Ovary (tissue), 9 donors: ENCODE data around the gene CPXM2. TPM values are rescaled to one million over a fixed set of nuclear protein-coding genes. Genes with fewer than 3 reads are reported as not detected.

Source experiments
- DNase-seq, 5 donors: peaks; one replicate each; pipeline ENCODE4 v3.0.0-alpha.2; 2019 to 2020
- H3K27ac ChIP-seq, 2 donors: fragments of 200-600 bp; one replicate each; pipeline versions ENCODE4 v1.5.1 to v1.8.0; 2019 to 2022
- H3K27me3 ChIP-seq: fragments of 200-600 bp; one replicate; pipeline ENCODE4 v1.8.0; 2022
- H3K36me3 ChIP-seq: fragments of 200-600 bp; sonication (generic); one replicate; pipeline ENCODE4 v1.5.1; 2019
- H3K4me1 ChIP-seq: one replicate; pipeline ENCODE4 v1.8.1; 2013; ENCODE audit warnings: mild to moderate bottlenecking, moderate library complexity; ENCODE audit not compliant: insufficient read depth
- H3K4me3 ChIP-seq: fragments of 200-600 bp; sonication (generic); one replicate; pipeline ENCODE4 v1.5.1; 2017
- H3K9me3 ChIP-seq, 2 donors: fragments of 200-600 bp in 1 of 2; sonication (generic) in 1 of 2; one replicate each; pipeline versions ENCODE4 v1.5.1 to v1.8.1; 2013 to 2019; ENCODE audit warnings: mild to moderate bottlenecking in 1 of 2, moderate library complexity in 1 of 2
- CTCF ChIP-seq, 3 donors: fragments of 450-650 bp in 2 of 3; fragments of 200-600 bp in 1 of 3; IDR thresholded peaks; one replicate each; pipeline versions ENCODE4 v1.5.1 to v1.8.0; 2016 to 2022; ENCODE audit warnings: antibody characterized with exemption in 3 of 3, mild to moderate bottlenecking in 1 of 3
- EP300 ChIP-seq: sonication (generic); formaldehyde crosslinking; IDR thresholded peaks from one replicate; pipeline ENCODE4 v1.6.1; 2017; ENCODE audit warnings: antibody characterized with exemption
- POLR2A ChIP-seq: fragments of 450-650 bp; IDR thresholded peaks from one replicate; pipeline ENCODE4 v1.6.1; 2017; ENCODE audit warnings: antibody characterized with exemption, mild to moderate bottlenecking, moderate library complexity
- WGBS, 3 donors: extraction: QIAGEN DNeasy Blood & Tissue Kit in 1 of 3; methylation state at CpG; one replicate each; pipeline versions ENCODE4 v1.1.5 to v1.1.7; 2013 to 2017; 5-methylcytosine and 5-hydroxymethylcytosine counted together
- intact Hi-C, 4 donors: fragments of 100-400 bp; cut with DNase I; formaldehyde crosslinking; loops; one replicate each; pipeline versions ENCODE4 v1.11.0 to v1.15.1; 2022 to 2023
- polyA plus RNA-seq, 2 donors: library from polyadenylated mRNA; stranded (reverse); fragments of 200-250 nt in 1 of 2; fragments of 350-450 nt in 1 of 2; fragmentation: Illumina TruSeq in 1 of 2; extraction: RNeasy Lipid Tissue Mini Kit (QIAGEN cat#74804) in 1 of 2; gene quantifications; one replicate each; pipeline ENCODE4 v1.2.3, GENCODE V29; 2013 to 2014
- total RNA-seq, 7 donors: library from RNA; depleted of rRNA in 2 of 7; stranded (reverse); fragments of >200 nt in 2 of 7; fragmentation: NEBNext Ultra II Directional in 3 of 7; extraction: Animal tissue kit (Norgen Biotek cat#: 25700) in 3 of 7; gene quantifications; one replicate each; pipeline versions ENCODE4 v1.1.0 to v1.2.4, GENCODE V29; 2016 to 2023
- donor health status: DM: no; HTN: no; CAD: no; lungs with moderate emphysema.
- donor health status: DM: no; HTN: no; CAD: no.
- donor health status: Bipolar disorder and iron deficiency.
- donor health status: DM: yes; HTN: yes; CAD: no.
- donor health status: DM: no; HTN: no; CAD: no.
- donor health status: DM: yes; HTN: yes; CAD: no.

CPXM2 gene
- total and polyA plus RNA-seq, 9 donors = 5.5 to 66.0 (median 13.3) TPM

DNA sequence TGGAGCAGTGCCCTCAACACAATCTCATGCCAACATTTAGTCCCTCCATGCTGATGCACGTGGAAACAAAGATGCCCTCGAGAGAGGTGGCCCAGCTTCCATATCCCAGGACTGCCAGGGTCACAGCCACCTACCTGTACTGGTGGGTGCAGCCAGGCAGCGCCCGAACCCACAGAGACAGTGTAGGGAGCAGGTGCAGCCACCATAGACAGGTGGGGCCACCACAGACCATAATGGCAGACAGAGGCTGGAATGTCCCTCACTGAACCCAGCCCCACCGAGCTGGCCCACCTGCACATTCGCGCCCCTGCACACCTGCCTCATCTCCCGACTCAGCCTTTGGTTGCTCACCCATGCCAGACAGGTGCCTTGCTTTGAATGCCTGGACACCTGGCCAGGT, 18.3 kb upstream of the CPXM2 start:
- Histone ChIP-seq H3K36me3 (no peaks in the 10 kb centered on the region), H3K27me3 (no peaks in the 10 kb centered on the region), H3K4me3 (no peak overlapping the region), H3K27ac (no peak overlapping the region), H3K4me1 (peaks cover 5% of the 10 kb centered on the region), H3K9me3 (no peaks in the 10 kb centered on the region)
- 87 to 91% (median 88%) methylated on average over 8 of the region's 8 CpGs for WGBS, 3 donors
- intact Hi-C loops = loop anchor here in 1 of 4 donors (2.0 kb wide), 1 partner anchor 613 kb away; no protein-coding TSS in a partner anchor
- TF ChIP-seq EP300 = no peak
- TF ChIP-seq POLR2A = no peak
- TF ChIP-seq CTCF (IDR thresholded peaks at IDR 0.05) = no peak
- DNase-seq = no peak

DNA sequence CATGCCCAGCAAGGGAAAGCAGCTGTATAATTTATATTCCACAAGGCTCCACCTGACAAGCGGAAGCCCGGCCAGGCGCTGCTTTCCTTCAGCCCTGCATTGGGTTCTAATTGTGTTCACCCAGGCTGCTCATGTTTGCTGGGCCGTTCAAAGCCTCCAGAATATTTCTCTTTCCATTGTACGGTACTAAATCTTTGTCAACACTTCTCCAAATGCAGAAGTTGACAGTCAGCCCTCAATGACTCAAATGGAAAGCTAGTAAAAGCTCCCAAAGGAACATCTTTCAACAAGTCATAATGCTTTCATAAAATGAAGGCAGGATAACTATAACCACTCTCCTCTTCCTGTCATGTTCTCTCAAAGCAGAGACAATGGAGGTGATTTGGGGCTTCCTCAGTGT, 17.8 kb upstream of the CPXM2 start:
- no peak overlapping the region for H3K4me3 ChIP-seq
- WGBS, 3 donors = 72 to 83% (median 80%) methylated on average over 5 of the region's 5 CpGs
- no peak for DNase-seq
- no peaks in the 10 kb centered on the region for H3K9me3 ChIP-seq
- intact Hi-C loops = no loop called here
- H3K4me1 ChIP-seq = peaks cover 5% of the 10 kb centered on the region
- H3K27me3 ChIP-seq = no peaks in the 10 kb centered on the region
- H3K36me3 ChIP-seq = no peaks in the 10 kb centered on the region
- TF ChIP-seq EP300 (no peak), CTCF (IDR thresholded peaks at IDR 0.05) (no peak), POLR2A (no peak)
- no peak overlapping the region for H3K27ac ChIP-seq

DNA sequence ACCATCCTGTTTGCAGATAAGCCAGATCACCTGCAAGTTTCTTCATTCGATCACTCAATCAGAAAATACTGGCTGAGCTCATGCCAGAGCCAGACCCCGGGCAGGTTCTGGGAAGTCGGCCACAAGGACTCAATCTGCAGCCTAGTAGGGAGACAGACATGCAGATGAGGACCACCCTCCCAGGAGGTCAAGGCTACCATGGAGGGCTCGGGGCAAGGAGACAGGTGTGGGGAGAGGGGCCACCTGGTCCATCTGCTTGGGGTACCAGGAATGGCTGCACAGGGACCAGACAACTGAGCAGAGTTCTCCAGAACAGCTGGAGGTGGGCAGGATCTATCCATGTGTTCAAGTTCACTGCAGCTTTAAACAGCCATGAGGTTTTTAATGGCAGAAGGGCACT, 16.8 kb upstream of the CPXM2 start:
- TF ChIP-seq EP300 (no peak), POLR2A (no peak), CTCF (IDR thresholded peaks at IDR 0.05) (no peak)
- WGBS, 3 donors = 58 to 73% (median 61%) methylated on average over 4 of the region's 4 CpGs
- no peak for DNase-seq
- H3K9me3 ChIP-seq = no peaks in the 10 kb centered on the region
- no peak overlapping the region for H3K27ac ChIP-seq
- H3K27me3 ChIP-seq = no peaks in the 10 kb centered on the region
- H3K4me3 ChIP-seq = no peak overlapping the region
- H3K4me1 ChIP-seq = no peaks in the 10 kb centered on the region
- no peaks in the 10 kb centered on the region for H3K36me3 ChIP-seq
- intact Hi-C loops = no loop called here

DNA sequence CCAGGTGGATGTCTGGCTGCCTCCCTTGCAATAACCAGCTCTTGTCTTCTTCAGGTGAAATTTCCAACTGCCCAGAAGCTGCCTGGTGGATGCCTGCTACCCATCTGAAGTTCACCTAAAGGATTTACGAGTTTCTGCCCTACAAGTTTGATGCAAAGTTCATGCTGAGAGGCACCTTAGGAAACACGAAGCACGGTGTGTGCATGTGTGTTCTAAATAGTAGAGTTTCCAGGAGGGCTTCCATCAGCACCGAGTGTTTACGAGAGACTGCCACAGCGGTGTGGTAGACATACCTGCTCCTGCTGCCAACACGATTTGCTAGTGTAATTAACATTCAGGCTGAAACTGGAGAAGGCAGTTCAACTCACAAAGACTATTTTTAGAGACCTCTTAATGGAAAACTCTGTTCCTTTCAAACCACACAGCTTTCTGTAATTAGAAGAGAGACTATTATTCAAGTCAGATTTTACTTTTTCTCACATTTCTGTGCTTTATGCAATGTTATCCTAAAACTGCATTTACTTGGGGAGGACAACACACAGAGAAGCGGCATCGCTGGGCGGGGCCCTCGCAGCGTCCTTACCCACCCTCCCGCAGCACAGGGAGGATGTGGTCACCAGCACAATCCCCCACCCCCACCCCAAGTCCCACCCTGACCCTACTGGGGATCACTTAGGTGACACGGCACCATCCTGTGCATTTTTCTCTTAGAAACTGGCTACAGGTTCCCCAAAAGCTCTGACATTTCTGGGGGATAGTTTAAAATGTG, 15.5 kb upstream of the CPXM2 start:
- no peaks in the 10 kb centered on the region for H3K4me1 ChIP-seq
- H3K27me3 ChIP-seq = no peaks in the 10 kb centered on the region
- DNase-seq = no peak
- intact Hi-C loops = no loop called here
- no peak for TF ChIP-seq CTCF (IDR thresholded peaks at IDR 0.05)
- TF ChIP-seq EP300 = no peak
- TF ChIP-seq POLR2A = no peak
- H3K36me3 ChIP-seq = no peaks in the 10 kb centered on the region
- H3K9me3 ChIP-seq = no peaks in the 10 kb centered on the region
- 67 to 74% (median 67%) methylated on average over 14 of the region's 14 CpGs for WGBS, 3 donors
- no peak overlapping the region for H3K27ac ChIP-seq
- no peak overlapping the region for H3K4me3 ChIP-seq
